ENCODE measurements around the gene SMO. TPM values are rescaled to one million over a fixed set of nuclear protein-coding genes. Genes with fewer than 3 reads are reported as not detected.
A peak's percentile ranks its signal among the peaks of the same experiment; 100 is the strongest.

The SMO gene
- total RNA-seq, 4 donors from 2014 or later, result 10.0 to 20.1 (median 13.4) TPM

DNA sequence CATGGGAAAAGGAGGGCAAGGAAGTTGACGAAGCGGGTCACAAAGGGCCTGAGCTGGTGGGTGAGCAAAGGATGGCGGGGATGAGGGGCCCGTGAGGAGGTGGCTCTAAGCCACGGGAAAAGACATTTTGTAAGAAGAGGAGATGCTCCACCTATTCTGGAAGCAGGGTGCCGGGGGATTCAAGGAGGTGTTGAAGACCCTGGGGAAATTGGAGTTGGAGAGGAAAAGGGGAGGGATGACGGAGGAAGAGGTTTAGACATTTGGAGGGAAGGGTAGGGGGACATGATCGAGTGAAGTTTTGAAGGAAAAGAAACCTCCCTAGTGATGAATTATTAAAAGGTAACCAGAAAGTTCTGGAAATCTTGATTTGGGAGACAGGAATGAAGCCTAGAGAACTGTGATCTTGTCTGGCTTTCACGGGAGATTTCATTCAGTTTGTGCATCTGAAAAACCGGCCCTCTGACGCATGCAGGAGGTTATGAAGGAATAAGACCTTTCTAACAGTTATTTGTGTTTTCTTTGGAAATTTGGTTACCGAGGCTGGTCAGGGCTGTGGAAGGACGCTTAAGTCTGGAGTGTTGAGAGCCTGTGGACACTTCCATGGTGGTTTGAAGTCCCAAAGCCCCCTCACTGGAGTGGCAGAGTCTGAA, 1.4 kb downstream of the SMO start:
- Histone ChIP-seq H3K9me3 (no peaks in the 10 kb centered on the region), H3K27me3 (no peaks in the 10 kb centered on the region), H3K4me3 (peak overlapping the region; percentile 71 to 94), H3K27ac (peak overlapping the region in 2 of 4 donors; percentile 72 to 75), H3K36me3 (no peaks in the 10 kb centered on the region), H3K4me1 (peaks cover 0 to 40% (median 9%) of the 10 kb centered on the region in 3 donors)
- no peak for ATAC-seq
- no peak for TF ChIP-seq POLR2AphosphoS5 (IDR thresholded peaks at IDR 0.05)
- TF ChIP-seq POLR2A (IDR thresholded peaks at IDR 0.05), result no peak
- no peak for TF ChIP-seq EP300 (IDR thresholded peaks at IDR 0.05)
- TF ChIP-seq, protein P1, sequence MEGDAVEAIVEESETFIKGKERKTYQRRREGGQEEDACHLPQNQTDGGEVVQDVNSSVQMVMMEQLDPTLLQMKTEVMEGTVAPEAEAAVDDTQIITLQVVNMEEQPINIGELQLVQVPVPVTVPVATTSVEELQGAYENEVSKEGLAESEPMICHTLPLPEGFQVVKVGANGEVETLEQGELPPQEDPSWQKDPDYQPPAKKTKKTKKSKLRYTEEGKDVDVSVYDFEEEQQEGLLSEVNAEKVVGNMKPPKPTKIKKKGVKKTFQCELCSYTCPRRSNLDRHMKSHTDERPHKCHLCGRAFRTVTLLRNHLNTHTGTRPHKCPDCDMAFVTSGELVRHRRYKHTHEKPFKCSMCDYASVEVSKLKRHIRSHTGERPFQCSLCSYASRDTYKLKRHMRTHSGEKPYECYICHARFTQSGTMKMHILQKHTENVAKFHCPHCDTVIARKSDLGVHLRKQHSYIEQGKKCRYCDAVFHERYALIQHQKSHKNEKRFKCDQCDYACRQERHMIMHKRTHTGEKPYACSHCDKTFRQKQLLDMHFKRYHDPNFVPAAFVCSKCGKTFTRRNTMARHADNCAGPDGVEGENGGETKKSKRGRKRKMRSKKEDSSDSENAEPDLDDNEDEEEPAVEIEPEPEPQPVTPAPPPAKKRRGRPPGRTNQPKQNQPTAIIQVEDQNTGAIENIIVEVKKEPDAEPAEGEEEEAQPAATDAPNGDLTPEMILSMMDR (IDR thresholded peaks at IDR 0.05), result no peak
- 26 to 40% methylated on average over 8 to 13 of the region's 13 CpGs for WGBS, 2 donors (ENCODE audit: low coverage in 1 of 2)

DNA sequence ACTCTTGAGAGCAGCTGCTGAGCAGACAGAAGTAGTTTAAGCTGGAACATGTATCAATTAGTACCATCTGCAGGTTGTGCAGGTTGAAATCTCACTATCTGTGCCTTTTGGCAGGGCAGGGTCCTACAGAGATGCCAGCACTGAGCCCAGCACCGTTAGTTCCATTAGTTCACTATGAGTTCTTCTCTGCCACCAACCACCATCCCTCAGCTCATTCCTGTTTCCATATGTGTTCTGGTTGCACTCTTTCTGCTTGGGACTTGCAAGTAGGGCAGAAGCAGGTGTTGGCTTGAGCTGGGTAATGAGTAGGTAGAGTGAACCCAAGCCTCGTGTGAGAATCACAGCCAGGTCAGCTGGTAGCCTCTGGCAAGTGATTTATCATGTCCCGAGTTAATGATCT, 2.8 kb downstream of the SMO start:
- 71 to 92% methylated on average over 3 of the region's 3 CpGs for WGBS, 2 donors (ENCODE audit: low coverage in 1 of 2)
- Histone ChIP-seq H3K27me3 (no peaks in the 10 kb centered on the region), H3K4me1 (peaks cover 0 to 40% (median 9%) of the 10 kb centered on the region in 3 donors), H3K27ac (no peak overlapping the region), H3K4me3 (no peak overlapping the region), H3K9me3 (no peaks in the 10 kb centered on the region), H3K36me3 (no peaks in the 10 kb centered on the region)
- TF ChIP-seq POLR2AphosphoS5 (IDR thresholded peaks at IDR 0.05), result no peak
- TF ChIP-seq, protein P1 (IDR thresholded peaks at IDR 0.05), result no peak
- no peak for TF ChIP-seq EP300 (IDR thresholded peaks at IDR 0.05)
- no peak for TF ChIP-seq POLR2A (IDR thresholded peaks at IDR 0.05)
- ATAC-seq, result no peak

DNA sequence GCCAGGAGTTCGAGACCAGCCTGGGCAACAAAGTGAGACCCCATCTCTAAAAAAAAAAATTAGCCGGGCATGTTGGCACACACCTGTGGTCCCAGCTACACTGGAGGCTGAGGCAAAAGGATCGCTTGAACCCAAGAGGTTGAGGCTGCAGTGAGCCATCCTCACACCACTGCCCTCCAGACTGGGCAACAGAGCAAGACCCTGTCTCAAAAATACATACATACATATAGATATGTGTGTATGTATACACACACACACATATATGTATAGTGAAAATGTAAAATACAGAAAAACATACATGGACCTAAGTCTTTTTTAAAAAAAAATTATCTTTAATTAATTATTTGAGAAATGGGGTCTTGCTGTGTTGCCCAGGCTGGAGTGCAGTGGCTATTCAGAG, 5.5 kb downstream of the SMO start:
- peaks cover 0 to 26% (median 9%) of the 10 kb centered on the region in 3 donors for H3K4me1 ChIP-seq
- no peaks in the 10 kb centered on the region for H3K9me3 ChIP-seq
- H3K27me3 ChIP-seq, result no peaks in the 10 kb centered on the region
- no peaks in the 10 kb centered on the region for H3K36me3 ChIP-seq
- 80 to 100% methylated on average over 1 to 3 of the region's 3 CpGs for WGBS, 2 donors (ENCODE audit: low coverage in 1 of 2)
- no peak overlapping the region for H3K27ac ChIP-seq
- ATAC-seq, result no peak
- H3K4me3 ChIP-seq, result no peak overlapping the region
- TF ChIP-seq EP300 (IDR thresholded peaks at IDR 0.05), result no peak
- no peak for TF ChIP-seq POLR2AphosphoS5 (IDR thresholded peaks at IDR 0.05)
- TF ChIP-seq POLR2A (IDR thresholded peaks at IDR 0.05), result no peak
- TF ChIP-seq, protein P1 (IDR thresholded peaks at IDR 0.05), result no peak

DNA sequence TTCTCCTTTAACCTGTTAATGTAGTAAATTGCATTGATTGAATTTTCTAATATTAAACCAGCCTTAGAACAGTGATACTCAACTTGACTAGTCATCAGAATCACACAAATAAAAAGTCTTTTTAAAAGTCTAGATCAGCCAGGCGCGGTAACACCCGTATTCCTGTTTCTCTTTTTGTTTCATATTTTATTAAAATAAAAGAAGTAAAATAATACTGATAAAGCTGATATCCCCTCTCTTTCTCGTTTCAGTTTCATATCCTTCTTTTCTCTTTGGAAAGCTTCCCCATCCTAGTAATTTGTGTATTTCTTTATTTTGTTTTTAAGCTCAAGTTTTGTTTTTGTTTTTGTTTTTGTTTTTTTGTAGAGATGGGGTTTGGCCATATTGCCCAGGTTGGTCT, 9.3 kb downstream of the SMO start:
- Histone ChIP-seq H3K27me3 (no peaks in the 10 kb centered on the region), H3K4me1 (no peaks in the 10 kb centered on the region), H3K4me3 (no peak overlapping the region), H3K27ac (no peak overlapping the region), H3K36me3 (no peaks in the 10 kb centered on the region), H3K9me3 (no peaks in the 10 kb centered on the region)
- 70 to 80% methylated on average over 4 of the region's 4 CpGs for WGBS, 2 donors (ENCODE audit: low coverage in 1 of 2)
- ATAC-seq, result no peak
- TF ChIP-seq POLR2AphosphoS5 (IDR thresholded peaks at IDR 0.05), result no peak
- TF ChIP-seq, protein P1 (IDR thresholded peaks at IDR 0.05), result no peak
- no peak for TF ChIP-seq EP300 (IDR thresholded peaks at IDR 0.05)
- no peak for TF ChIP-seq POLR2A (IDR thresholded peaks at IDR 0.05)

- WGBS, 2 donors (ENCODE audit: low coverage in 1 of 2), result 100% methylated on average over 1 to 2 of the region's 4 CpGs
- no peaks in the 10 kb centered on the region for H3K4me1 ChIP-seq
- no peaks in the 10 kb centered on the region for H3K36me3 ChIP-seq
- no peak overlapping the region for H3K4me3 ChIP-seq
- no peak overlapping the region for H3K27ac ChIP-seq
- H3K27me3 ChIP-seq, result no peaks in the 10 kb centered on the region
- ATAC-seq, result no peak
- TF ChIP-seq EP300 (IDR thresholded peaks at IDR 0.05), result no peak
- TF ChIP-seq POLR2A (IDR thresholded peaks at IDR 0.05), result no peak
- TF ChIP-seq POLR2AphosphoS5 (IDR thresholded peaks at IDR 0.05), result no peak
- TF ChIP-seq, protein P1 (IDR thresholded peaks at IDR 0.05), result no peak
- no peaks in the 10 kb centered on the region for H3K9me3 ChIP-seq
Observed at GRCh38 chr7:129199406-129199805, 11.0 kb downstream of the SMO start.
